Activated T-helper 1 cell treated with anti-CD3 and anti-CD28 coated beads, Interleukin-12 subunit alpha, Interleukin-12 subunit beta, Interleukin-2, Interleukin-4 antibody, amounts not matched to agents 30 ng/mL and 10 ng/mL and 1 ng/mL, durations not matched to agents 14 hours and 24 hours and 36 hours (primary cell): ENCODE data around the gene FILIP1L. TPM values are rescaled to one million over a fixed set of nuclear protein-coding genes. Genes with fewer than 3 reads are reported as not detected.

Experiments used
- DNase-seq: peaks from one replicate; pipeline ENCODE4 v3.0.0; 2021; ENCODE audit warnings: low spot score
- H3K27ac Mint-ChIP-seq: one replicate; pipeline ENCODE4 v1.8.0; 2021; ENCODE audit warnings: mild to moderate bottlenecking, mixed read lengths
- H3K27me3 Mint-ChIP-seq: one replicate; pipeline ENCODE4 v1.8.0; 2022; ENCODE audit warnings: mild to moderate bottlenecking, moderate library complexity, mixed read lengths; ENCODE audit not compliant: insufficient read depth
- H3K36me3 Mint-ChIP-seq: one replicate; pipeline ENCODE4 v1.8.0; 2021; ENCODE audit warnings: low read depth, mixed read lengths
- H3K4me1 Mint-ChIP-seq: one replicate; pipeline ENCODE4 v1.8.0; 2021; ENCODE audit warnings: low read depth, mixed read lengths
- H3K4me3 Mint-ChIP-seq: one replicate; pipeline ENCODE4 v1.8.0; 2021; ENCODE audit warnings: mild to moderate bottlenecking, moderate library complexity, mixed read lengths
- H3K9me3 Mint-ChIP-seq: one replicate; pipeline ENCODE4 v1.8.0; 2021; ENCODE audit warnings: mixed read lengths
- intact Hi-C: fragments of 100-400 bp; cut with micrococcal nuclease; formaldehyde crosslinking; loops from one replicate; pipeline ENCODE4 v1.15.1; 2024
- total RNA-seq: library from RNA; stranded (reverse); gene quantifications from 2 replicates; pipeline ENCODE4 v1.2.3, GENCODE V29; 2022

FILIP1L gene
- total RNA-seq, 1 donor from 2014 or later: 2.9 TPM

- peaks cover 94% of the 10 kb centered on the region for H3K4me1 Mint-ChIP-seq
- peaks cover 3% of the 10 kb centered on the region for H3K27me3 Mint-ChIP-seq
- H3K27ac Mint-ChIP-seq: no peak overlapping the region
- H3K36me3 Mint-ChIP-seq: peaks cover 24% of the 10 kb centered on the region
- intact Hi-C loops: no loop called here
- H3K4me3 Mint-ChIP-seq: peak overlapping the region; percentile 44
- no peak for DNase-seq
- H3K9me3 Mint-ChIP-seq: no peaks in the 10 kb centered on the region
Measured at GRCh38 chr3:99864289-99864688, 250.0 kb downstream of the FILIP1L start.

- Mint-ChIP-seq H3K9me3 (no peaks in the 10 kb centered on the region), H3K27me3 (peaks cover 3% of the 10 kb centered on the region), H3K27ac (peak overlapping the region; percentile 74), H3K4me1 (peaks cover 94% of the 10 kb centered on the region), H3K4me3 (peak overlapping the region; percentile 44), H3K36me3 (peaks cover 29% of the 10 kb centered on the region)
- DNase-seq: no peak
- intact Hi-C loops: no loop called here
Measured at GRCh38 chr3:99863588-99863987, 250.7 kb downstream of the FILIP1L start.

- no peak for DNase-seq
- no peaks in the 10 kb centered on the region for H3K9me3 Mint-ChIP-seq
- no peak overlapping the region for H3K27ac Mint-ChIP-seq
- intact Hi-C loops: no loop called here
- peaks cover 89% of the 10 kb centered on the region for H3K4me1 Mint-ChIP-seq
- H3K4me3 Mint-ChIP-seq: no peak overlapping the region
- peaks cover 3% of the 10 kb centered on the region for H3K27me3 Mint-ChIP-seq
- H3K36me3 Mint-ChIP-seq: peaks cover 31% of the 10 kb centered on the region
Measured at GRCh38 chr3:99863002-99863401, 251.3 kb downstream of the FILIP1L start.

DNA sequence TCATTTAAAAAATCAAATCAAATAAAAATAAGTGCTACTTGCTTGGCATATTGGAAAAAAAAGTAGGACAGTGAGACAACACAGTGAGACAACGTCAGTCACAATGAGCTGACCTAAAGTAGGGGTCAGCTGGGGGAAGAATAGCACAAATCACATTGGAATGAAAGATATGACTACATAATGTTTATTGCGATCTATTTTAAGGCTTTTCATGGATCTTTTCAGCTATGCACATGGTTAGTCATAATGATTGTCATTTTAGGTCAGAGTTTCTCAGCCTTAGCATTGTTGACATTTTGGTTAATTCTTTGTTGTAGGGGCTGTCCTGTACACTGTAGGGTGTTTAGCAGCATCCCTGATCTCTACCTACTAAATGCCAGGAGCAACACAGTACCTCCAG is 252.1 kb downstream of the FILIP1L start:
- Mint-ChIP-seq H3K36me3 (peaks cover 31% of the 10 kb centered on the region), H3K4me3 (no peak overlapping the region), H3K27ac (no peak overlapping the region), H3K27me3 (peaks cover 3% of the 10 kb centered on the region), H3K9me3 (no peaks in the 10 kb centered on the region), H3K4me1 (peaks cover 81% of the 10 kb centered on the region)
- intact Hi-C loops: no loop called here
- DNase-seq: no peak

DNA sequence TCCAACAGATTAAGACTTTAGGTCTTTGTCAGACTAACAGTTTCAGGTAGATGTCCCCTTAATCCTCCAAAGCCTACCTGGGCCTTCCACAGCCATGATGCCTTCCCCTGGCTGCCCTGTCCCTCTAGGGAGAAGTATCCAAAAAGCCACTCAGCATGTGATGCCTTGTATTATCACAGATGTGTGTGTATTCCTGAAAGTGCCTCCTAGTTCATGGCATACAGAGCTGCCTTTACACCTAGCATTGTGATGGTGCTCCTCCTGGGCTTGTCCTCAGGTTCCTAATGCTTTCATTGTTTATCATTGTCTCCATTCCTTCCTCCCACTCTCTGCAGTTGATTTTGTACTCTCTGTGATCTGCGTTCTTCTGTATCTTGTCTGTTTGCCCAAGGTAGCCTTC is 253.1 kb downstream of the FILIP1L start:
- Mint-ChIP-seq H3K36me3 (peaks cover 33% of the 10 kb centered on the region), H3K4me1 (peaks cover 81% of the 10 kb centered on the region), H3K27me3 (peaks cover 3% of the 10 kb centered on the region), H3K4me3 (no peak overlapping the region), H3K9me3 (no peaks in the 10 kb centered on the region), H3K27ac (no peak overlapping the region)
- DNase-seq: no peak
- intact Hi-C loops: no loop called here

DNA sequence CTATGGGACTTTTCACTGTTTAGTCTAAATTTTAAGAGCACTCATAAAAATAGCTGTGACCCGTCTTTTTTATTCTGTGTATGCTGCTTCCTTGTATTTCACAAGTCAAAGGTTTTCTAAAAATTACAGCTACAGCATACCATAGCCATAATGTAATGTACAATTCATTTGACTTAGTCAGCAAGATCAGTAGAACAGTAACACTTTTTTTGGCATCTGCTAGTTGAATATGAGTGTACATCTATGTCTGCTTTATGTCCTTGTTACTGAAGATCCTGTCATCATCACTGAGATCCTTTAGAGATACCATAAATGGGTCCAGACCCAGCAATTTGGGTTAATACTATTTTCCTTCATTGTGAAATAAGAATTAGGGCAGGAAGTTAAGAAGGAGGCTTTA is 254.5 kb downstream of the FILIP1L start:
- no peak overlapping the region for H3K27ac Mint-ChIP-seq
- H3K9me3 Mint-ChIP-seq: no peaks in the 10 kb centered on the region
- intact Hi-C loops: loop anchor here (5.0 kb wide), 1 partner anchor 107 kb away; no protein-coding TSS in a partner anchor
- peaks cover 32% of the 10 kb centered on the region for H3K36me3 Mint-ChIP-seq
- H3K27me3 Mint-ChIP-seq: peaks cover 3% of the 10 kb centered on the region
- no peak for DNase-seq
- H3K4me1 Mint-ChIP-seq: peaks cover 72% of the 10 kb centered on the region
- H3K4me3 Mint-ChIP-seq: no peak overlapping the region

DNA sequence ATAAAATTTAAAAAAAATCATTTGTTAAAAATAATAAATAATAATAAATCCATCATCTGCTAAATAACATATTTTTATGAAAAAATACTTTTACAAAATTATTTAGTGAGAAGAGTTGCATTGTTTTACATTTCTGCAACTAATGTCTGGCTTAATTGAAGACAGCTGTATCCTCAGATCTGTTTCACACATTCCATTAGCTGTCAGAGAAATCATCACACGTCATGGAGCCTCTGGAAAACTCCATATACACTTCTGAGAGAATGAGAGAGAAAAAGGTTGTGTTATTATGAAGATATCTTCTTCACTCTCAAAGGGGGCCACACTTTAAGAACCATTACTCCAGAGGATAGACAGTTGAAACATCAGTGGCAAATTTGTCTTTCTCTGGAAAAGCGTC is 255.8 kb downstream of the FILIP1L start:
- no peaks in the 10 kb centered on the region for H3K9me3 Mint-ChIP-seq
- H3K36me3 Mint-ChIP-seq: peaks cover 29% of the 10 kb centered on the region
- no peak overlapping the region for H3K27ac Mint-ChIP-seq
- no peak for DNase-seq
- H3K27me3 Mint-ChIP-seq: peaks cover 3% of the 10 kb centered on the region
- no peak overlapping the region for H3K4me3 Mint-ChIP-seq
- peaks cover 58% of the 10 kb centered on the region for H3K4me1 Mint-ChIP-seq
- intact Hi-C loops: loop anchor here (5.0 kb wide), 1 partner anchor 109 kb away; no protein-coding TSS in a partner anchor

DNA sequence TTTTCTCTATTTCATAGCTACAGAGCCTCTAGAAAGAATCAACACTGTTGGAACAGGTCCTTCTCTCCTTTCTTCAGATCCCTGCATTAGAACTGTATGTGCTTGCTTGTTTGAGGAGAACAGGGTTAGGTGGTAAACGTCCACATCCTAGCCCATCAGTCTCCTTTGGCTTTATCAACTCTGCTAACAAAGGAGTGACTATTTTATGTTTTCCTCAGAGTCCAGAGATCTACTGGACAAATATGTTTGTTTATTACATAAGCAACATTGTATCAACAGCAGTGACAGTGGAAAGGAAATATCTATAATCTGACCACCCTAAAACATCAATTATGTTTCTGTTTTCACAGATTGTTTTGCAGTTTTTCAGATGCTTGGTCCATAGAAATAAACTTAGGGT is 257.0 kb downstream of the FILIP1L start:
- intact Hi-C loops: loop anchor here (1.0 to 5.0 kb wide), 2 partner anchors 9 to 110 kb away; no protein-coding TSS in a partner anchor
- peaks cover 3% of the 10 kb centered on the region for H3K27me3 Mint-ChIP-seq
- H3K27ac Mint-ChIP-seq: no peak overlapping the region
- H3K36me3 Mint-ChIP-seq: peaks cover 22% of the 10 kb centered on the region
- DNase-seq: no peak
- no peak overlapping the region for H3K4me3 Mint-ChIP-seq
- H3K4me1 Mint-ChIP-seq: peaks cover 48% of the 10 kb centered on the region
- H3K9me3 Mint-ChIP-seq: no peaks in the 10 kb centered on the region

DNA sequence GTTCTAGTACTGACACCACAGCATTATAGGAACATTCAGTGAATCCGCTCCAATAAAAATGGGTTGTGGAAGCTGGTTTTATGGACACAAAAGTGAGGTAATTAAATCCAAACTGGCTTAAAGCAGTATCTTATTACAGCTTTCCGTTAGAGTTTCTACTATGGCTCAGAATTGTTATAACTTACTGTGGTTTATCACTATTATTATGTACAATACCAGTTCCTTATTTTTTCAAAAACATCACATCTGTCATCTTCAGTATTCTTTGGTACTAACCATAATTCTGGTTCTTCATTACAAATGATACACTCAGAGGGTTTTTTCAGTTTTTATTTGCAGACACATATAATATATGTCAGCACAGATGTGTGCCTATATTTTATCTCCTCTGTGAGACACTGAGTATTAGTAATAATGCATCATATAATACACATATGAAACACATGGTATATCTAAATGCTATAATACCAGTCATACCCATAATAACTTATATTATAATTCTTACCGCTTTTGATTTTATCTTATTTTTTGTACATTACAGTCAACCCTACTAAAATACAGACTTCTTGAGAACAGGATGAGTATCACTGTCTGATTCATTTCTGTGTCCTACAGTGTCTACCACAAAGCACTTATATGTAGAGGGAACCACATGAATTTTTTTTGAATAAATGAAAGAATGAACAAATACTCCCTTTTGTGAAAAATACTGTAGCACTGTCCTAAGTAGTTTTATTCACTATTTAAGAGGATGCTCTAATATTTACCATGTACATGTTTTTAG is 257.7 kb downstream of the FILIP1L start:
- Mint-ChIP-seq H3K4me3 (no peak overlapping the region), H3K4me1 (peaks cover 45% of the 10 kb centered on the region), H3K36me3 (peaks cover 22% of the 10 kb centered on the region), H3K27ac (no peak overlapping the region), H3K9me3 (no peaks in the 10 kb centered on the region), H3K27me3 (peaks cover 3% of the 10 kb centered on the region)
- intact Hi-C loops: loop anchor here (1.0 to 5.0 kb wide), 3 partner anchors 10 to 111 kb away; no protein-coding TSS in a partner anchor
- DNase-seq: no peak

DNA sequence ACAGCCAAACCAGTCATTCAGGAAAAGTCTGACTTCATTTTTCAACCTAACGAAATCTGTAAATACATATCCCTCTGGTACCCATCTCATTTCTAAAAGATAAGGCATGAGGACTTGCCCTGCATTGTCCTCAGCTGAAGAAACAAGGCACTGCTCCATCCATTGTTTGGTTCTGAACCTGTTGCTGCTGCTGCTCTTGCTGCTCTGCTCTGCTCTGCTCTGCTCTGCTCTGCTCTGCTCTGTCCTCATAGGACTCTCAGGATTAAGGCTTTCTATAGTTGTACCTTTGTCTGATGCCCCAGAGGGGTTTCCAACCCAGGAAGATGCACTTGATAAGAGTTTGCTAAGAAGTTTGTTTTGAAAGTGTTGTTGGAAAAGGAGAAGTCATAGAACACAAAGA is 258.4 kb downstream of the FILIP1L start:
- peaks cover 16% of the 10 kb centered on the region for H3K36me3 Mint-ChIP-seq
- DNase-seq: no peak
- intact Hi-C loops: loop anchor here (1.0 to 5.0 kb wide), 2 partner anchors 17 to 111 kb away; no protein-coding TSS in a partner anchor
- peaks cover under 1% of the 10 kb centered on the region for H3K27me3 Mint-ChIP-seq
- H3K9me3 Mint-ChIP-seq: no peaks in the 10 kb centered on the region
- H3K4me1 Mint-ChIP-seq: peaks cover 38% of the 10 kb centered on the region
- H3K27ac Mint-ChIP-seq: no peak overlapping the region
- H3K4me3 Mint-ChIP-seq: no peak overlapping the region

GRCh38 chr3:99854756-99855298 is 259.5 kb downstream of the FILIP1L start:
- no peak overlapping the region for H3K27ac Mint-ChIP-seq
- H3K9me3 Mint-ChIP-seq: no peaks in the 10 kb centered on the region
- H3K36me3 Mint-ChIP-seq: peaks cover 16% of the 10 kb centered on the region
- intact Hi-C loops: loop anchor here (5.0 kb wide), 1 partner anchor 112 kb away; no protein-coding TSS in a partner anchor
- H3K4me3 Mint-ChIP-seq: no peak overlapping the region
- peaks cover 27% of the 10 kb centered on the region for H3K4me1 Mint-ChIP-seq
- DNase-seq: no peak
- no peaks in the 10 kb centered on the region for H3K27me3 Mint-ChIP-seq

GRCh38 chr3:99852851-99853250 is 261.4 kb downstream of the FILIP1L start:
- Mint-ChIP-seq H3K27ac (no peak overlapping the region), H3K4me3 (no peak overlapping the region), H3K4me1 (peaks cover 20% of the 10 kb centered on the region), H3K36me3 (peaks cover 10% of the 10 kb centered on the region), H3K27me3 (no peaks in the 10 kb centered on the region), H3K9me3 (no peaks in the 10 kb centered on the region)
- DNase-seq: no peak
- intact Hi-C loops: no loop called here

DNA sequence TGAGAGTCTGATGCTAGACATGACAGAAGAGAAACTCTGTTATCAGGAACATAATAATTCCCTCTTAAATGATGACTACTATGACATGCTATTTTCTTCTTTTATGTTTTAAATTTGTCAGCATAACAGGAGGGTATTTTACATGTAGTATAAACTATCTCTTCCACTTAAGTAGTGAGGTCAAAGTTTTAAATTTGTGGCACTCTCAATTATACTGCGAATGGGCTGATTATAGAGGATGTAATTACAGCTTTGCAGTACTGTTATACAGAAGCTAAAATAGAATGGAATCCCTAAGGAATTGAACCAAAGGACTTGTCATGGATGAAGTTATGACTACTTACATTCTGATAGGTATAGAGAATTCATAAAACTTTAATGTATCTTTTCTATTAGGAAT is 262.3 kb downstream of the FILIP1L start:
- no peak overlapping the region for H3K4me3 Mint-ChIP-seq
- peaks cover 17% of the 10 kb centered on the region for H3K4me1 Mint-ChIP-seq
- H3K36me3 Mint-ChIP-seq: peaks cover 10% of the 10 kb centered on the region
- H3K27me3 Mint-ChIP-seq: no peaks in the 10 kb centered on the region
- no peak for DNase-seq
- H3K27ac Mint-ChIP-seq: no peak overlapping the region
- H3K9me3 Mint-ChIP-seq: no peaks in the 10 kb centered on the region
- intact Hi-C loops: no loop called here
